ENCODE results near the gene PERM1. TPM values are rescaled to one million over a fixed set of nuclear protein-coding genes. Genes with fewer than 3 reads are reported as not detected.

Gene PERM1
- total RNA-seq, 3 donors from 2014 or later = 0.33 to 1.9 TPM; not detected in 1

DNA sequence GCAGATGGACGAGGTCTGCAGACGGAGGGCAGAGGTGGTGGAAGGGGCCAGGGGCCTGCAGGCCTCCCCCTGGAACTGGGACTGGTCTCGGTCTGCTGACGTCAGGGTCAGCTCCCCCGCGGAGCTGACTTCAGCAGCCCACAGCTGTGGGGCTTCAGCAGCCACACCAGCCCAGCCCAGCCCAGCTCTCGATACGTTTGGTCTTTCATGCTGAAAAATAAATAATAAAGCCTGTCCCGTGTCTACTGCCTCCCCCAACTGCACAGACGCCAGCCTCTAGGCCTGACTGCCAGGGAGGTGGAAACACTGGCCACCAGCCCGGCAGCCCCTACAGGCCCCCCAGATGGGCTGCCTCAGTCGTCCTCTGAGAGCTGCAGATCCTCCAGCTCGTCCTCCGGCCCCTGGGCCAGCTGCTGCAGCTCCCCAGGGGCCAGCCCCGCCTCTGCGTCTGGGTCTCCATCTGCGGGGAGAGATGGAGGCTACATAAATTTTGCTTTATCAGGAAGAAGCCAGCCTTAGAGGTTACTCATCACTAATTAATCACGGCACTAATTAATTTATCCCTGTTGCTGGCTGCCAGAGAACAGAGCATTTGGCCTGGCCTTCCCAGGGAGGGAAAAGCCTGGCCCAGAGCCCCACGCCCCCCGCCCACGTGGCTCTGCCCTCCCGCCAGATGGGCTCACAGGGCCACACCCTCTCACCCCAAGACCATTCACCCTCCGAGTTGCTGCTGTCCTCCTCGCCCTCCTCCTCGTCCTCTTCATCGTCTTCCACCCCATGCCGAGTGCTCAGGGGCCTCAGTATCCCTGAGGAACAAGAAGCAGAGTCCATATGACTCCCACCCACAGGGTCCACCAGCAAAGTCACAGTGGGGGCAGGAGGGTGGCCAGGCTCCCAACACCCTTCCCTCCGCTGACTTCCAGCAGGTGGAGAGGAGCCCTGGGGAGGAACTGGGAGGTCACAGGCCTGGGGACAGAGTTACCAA, 37.3 kb downstream of the PERM1 start:
- intact Hi-C loops (cut with DNase I; ENCODE audit: low total_unique reads) = no loop called here
- peaks cover 20 to 27% of the 10 kb centered on the region in 2 donors for H3K4me1 ChIP-seq

GRCh38 chr1:943545-944340, 38.1 kb downstream of the PERM1 start:
- peak overlapping the region in 1 of 2 donors; percentile 25 for H3K27ac ChIP-seq
- no peaks in the 10 kb centered on the region for H3K9me3 ChIP-seq
- TF ChIP-seq POLR2AphosphoS5 (IDR thresholded peaks at IDR 0.05) (no peak), POLR2A (IDR thresholded peaks at IDR 0.05) (no peak)
- TF ChIP-seq, protein P1, sequence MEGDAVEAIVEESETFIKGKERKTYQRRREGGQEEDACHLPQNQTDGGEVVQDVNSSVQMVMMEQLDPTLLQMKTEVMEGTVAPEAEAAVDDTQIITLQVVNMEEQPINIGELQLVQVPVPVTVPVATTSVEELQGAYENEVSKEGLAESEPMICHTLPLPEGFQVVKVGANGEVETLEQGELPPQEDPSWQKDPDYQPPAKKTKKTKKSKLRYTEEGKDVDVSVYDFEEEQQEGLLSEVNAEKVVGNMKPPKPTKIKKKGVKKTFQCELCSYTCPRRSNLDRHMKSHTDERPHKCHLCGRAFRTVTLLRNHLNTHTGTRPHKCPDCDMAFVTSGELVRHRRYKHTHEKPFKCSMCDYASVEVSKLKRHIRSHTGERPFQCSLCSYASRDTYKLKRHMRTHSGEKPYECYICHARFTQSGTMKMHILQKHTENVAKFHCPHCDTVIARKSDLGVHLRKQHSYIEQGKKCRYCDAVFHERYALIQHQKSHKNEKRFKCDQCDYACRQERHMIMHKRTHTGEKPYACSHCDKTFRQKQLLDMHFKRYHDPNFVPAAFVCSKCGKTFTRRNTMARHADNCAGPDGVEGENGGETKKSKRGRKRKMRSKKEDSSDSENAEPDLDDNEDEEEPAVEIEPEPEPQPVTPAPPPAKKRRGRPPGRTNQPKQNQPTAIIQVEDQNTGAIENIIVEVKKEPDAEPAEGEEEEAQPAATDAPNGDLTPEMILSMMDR (IDR thresholded peaks at IDR 0.05) = no peak
- no peak for DNase-seq (ENCODE audit: low spot score in 2 of 2)
- peaks cover 13 to 42% of the 10 kb centered on the region in 2 donors for H3K27me3 ChIP-seq
- peaks cover 6% of the 10 kb centered on the region for H3K36me3 ChIP-seq
- H3K4me1 ChIP-seq = peaks cover 20 to 27% of the 10 kb centered on the region in 2 donors
- H3K4me3 ChIP-seq = peak overlapping the region in 2 of 3 donors; percentile 15 to 25
- intact Hi-C loops (cut with DNase I; ENCODE audit: low total_unique reads) = no loop called here

More for the DNA sequence above, 37.3 kb downstream of the PERM1 start:
- Histone ChIP-seq H3K27me3 (peaks cover 13 to 36% of the 10 kb centered on the region in 2 donors), H3K36me3 (peaks cover 6% of the 10 kb centered on the region), H3K9me3 (no peaks in the 10 kb centered on the region), H3K4me3 (peak overlapping the region in 2 of 3 donors; percentile 15 to 25), H3K27ac (peak overlapping the region in 1 of 2 donors; percentile 19)
- DNase-seq (ENCODE audit: low spot score in 2 of 2) = no peak
- TF ChIP-seq, protein P1 (IDR thresholded peaks at IDR 0.05) = no peak
- TF ChIP-seq POLR2AphosphoS5 (IDR thresholded peaks at IDR 0.05) = no peak
- no peak for TF ChIP-seq POLR2A (IDR thresholded peaks at IDR 0.05)

- intact Hi-C loops (cut with DNase I; ENCODE audit: low total_unique reads) = no loop called here
- H3K9me3 ChIP-seq = no peaks in the 10 kb centered on the region
- H3K27me3 ChIP-seq = peaks cover 13 to 42% of the 10 kb centered on the region in 2 donors
- peaks cover 20 to 27% of the 10 kb centered on the region in 2 donors for H3K4me1 ChIP-seq
- TF ChIP-seq, protein P1 (IDR thresholded peaks at IDR 0.05) = no peak
- TF ChIP-seq POLR2A (IDR thresholded peaks at IDR 0.05) (no peak), POLR2AphosphoS5 (IDR thresholded peaks at IDR 0.05) (no peak)
- peak overlapping the region in 2 of 3 donors; percentile 43 to 70 for H3K4me3 ChIP-seq
- DNase-seq (ENCODE audit: low spot score in 2 of 2) = no peak
- H3K36me3 ChIP-seq = peaks cover 6% of the 10 kb centered on the region
- peak overlapping the region in 1 of 2 donors; percentile 61 for H3K27ac ChIP-seq
Observed at GRCh38 chr1:942864-943533, 38.9 kb downstream of the PERM1 start.

DNA sequence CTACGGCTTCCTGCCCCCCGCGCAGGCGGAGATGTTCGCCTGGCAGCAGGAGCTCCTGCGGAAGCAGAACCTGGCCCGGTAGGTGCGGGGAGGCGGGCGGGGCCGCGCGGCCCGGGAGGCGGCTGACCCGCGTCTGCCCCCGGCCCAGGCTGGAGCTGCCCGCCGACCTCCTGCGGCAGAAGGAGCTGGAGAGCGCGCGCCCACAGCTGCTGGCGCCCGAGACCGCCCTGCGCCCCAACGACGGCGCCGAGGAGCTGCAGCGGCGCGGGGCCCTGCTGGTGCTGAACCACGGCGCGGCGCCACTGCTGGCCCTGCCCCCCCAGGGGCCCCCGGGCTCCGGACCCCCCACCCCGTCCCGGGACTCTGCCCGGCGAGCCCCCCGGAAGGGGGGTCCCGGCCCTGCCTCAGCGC, 39.5 kb downstream of the PERM1 start:
- Histone ChIP-seq H3K36me3 (peaks cover 1% of the 10 kb centered on the region), H3K4me1 (peaks cover 20 to 27% of the 10 kb centered on the region in 2 donors), H3K27ac (peak overlapping the region in 1 of 2 donors; percentile 61), H3K27me3 (peaks cover 13 to 47% of the 10 kb centered on the region in 2 donors), H3K9me3 (no peaks in the 10 kb centered on the region), H3K4me3 (peak overlapping the region; percentile 14 to 70 (median 43))
- intact Hi-C loops (cut with DNase I; ENCODE audit: low total_unique reads) = no loop called here
- no peak for DNase-seq (ENCODE audit: low spot score in 2 of 2)
- TF ChIP-seq, protein P1 (IDR thresholded peaks at IDR 0.05) = no peak
- TF ChIP-seq POLR2AphosphoS5 (IDR thresholded peaks at IDR 0.05) = no peak
- TF ChIP-seq POLR2A (IDR thresholded peaks at IDR 0.05) = no peak

Measured in breast epithelium (tissue), 4 donors.